CD4-positive, alpha-beta memory T cell (primary cell): ENCODE data around the gene PI4KB. TPM values are rescaled to one million over a fixed set of nuclear protein-coding genes. Genes with fewer than 3 reads are reported as not detected.

Experiments
- CTCF ChIA-PET: fragments of 350-600 bp; sonication (Branson Sonifier 250); formaldehyde crosslinking; loops from one replicate; lab custom pipeline; 2021; ENCODE audit warnings: inconsistent platforms; ENCODE audit not compliant: partially characterized antibody; lab: Charles Lee
- POLR2A ChIA-PET: fragments of 350-600 bp; sonication (Branson Sonifier 250); formaldehyde crosslinking; loops from one replicate; lab custom pipeline; 2021; ENCODE audit not compliant: partially characterized antibody; lab: Charles Lee
- DNase-seq, 5 donors: peaks; one replicate each; pipeline versions ENCODE4 v3.0.0 to v3.0.0-alpha.2; 2020 to 2022; ENCODE audit warnings: mixed read lengths in 1 of 5
- H3K27ac ChIP-seq: one replicate; pipeline ENCODE4 v1.7.0; 2013; ENCODE audit warnings: low read depth, low read length
- H3K27me3 ChIP-seq: 2 replicates; pipeline ENCODE4 v1.7.0; 2013; ENCODE audit warnings: mild to moderate bottlenecking, low read length, moderate library complexity; ENCODE audit not compliant: insufficient read depth
- H3K36me3 ChIP-seq: 2 replicates; pipeline ENCODE4 v1.7.0; 2013; ENCODE audit warnings: mild to moderate bottlenecking, low read length, moderate library complexity; ENCODE audit not compliant: insufficient read depth
- H3K4me1 ChIP-seq: 2 replicates; pipeline ENCODE4 v1.7.0; 2013; ENCODE audit warnings: mild to moderate bottlenecking, low read length, moderate library complexity; ENCODE audit not compliant: insufficient read depth
- H3K4me3 ChIP-seq, 2 donors: one replicate each; pipeline ENCODE4 v1.7.0; 2013; ENCODE audit warnings: low read length in 2 of 2, mild to moderate bottlenecking in 1 of 2
- H3K9me3 ChIP-seq, 2 donors: one replicate each; pipeline ENCODE4 v1.7.0; 2013; ENCODE audit warnings: low read length in 2 of 2, control low read depth in 1 of 2; ENCODE audit not compliant: control insufficient read depth in 1 of 2
- H3K27ac Mint-ChIP-seq, 7 donors: one replicate each; pipeline ENCODE4 v1.8.0; 2020 to 2021; ENCODE audit warnings: mixed read lengths in 7 of 7, mild to moderate bottlenecking in 6 of 7, inconsistent platforms in 3 of 7, moderate library complexity in 3 of 7
- H3K27me3 Mint-ChIP-seq, 2 donors: one replicate each; pipeline ENCODE4 v1.8.0; 2020 to 2021; ENCODE audit warnings: mixed read lengths in 2 of 2
- H3K36me3 Mint-ChIP-seq, 2 donors: one replicate each; pipeline ENCODE4 v1.8.0; 2020 to 2021; ENCODE audit warnings: mixed read lengths in 2 of 2, inconsistent platforms in 1 of 2, mild to moderate bottlenecking in 1 of 2
- H3K4me1 Mint-ChIP-seq, 4 donors: one replicate each; pipeline ENCODE4 v1.8.0; 2020 to 2021; ENCODE audit warnings: mixed read lengths in 4 of 4, mild to moderate bottlenecking in 1 of 4
- H3K4me3 Mint-ChIP-seq, 8 donors: one replicate each; pipeline ENCODE4 v1.8.0; 2020 to 2021; ENCODE audit warnings: mixed read lengths in 8 of 8, mild to moderate bottlenecking in 7 of 8, moderate library complexity in 6 of 8, inconsistent platforms in 3 of 8
- H3K9me3 Mint-ChIP-seq, 8 donors: one replicate each; pipeline ENCODE4 v1.8.0; 2020 to 2021; ENCODE audit warnings: mixed read lengths in 8 of 8, mild to moderate bottlenecking in 5 of 8, inconsistent platforms in 3 of 8, moderate library complexity in 1 of 8
- intact Hi-C: fragments of 100-400 bp; cut with micrococcal nuclease; formaldehyde crosslinking; loops from one replicate; pipeline ENCODE4 v1.15.1; 2023
- polyA plus RNA-seq, 2 donors: library from polyadenylated mRNA; unstranded; fragments of 300-500 nt; fragmentation: Illumina TruSeq; gene quantifications; one replicate each; pipeline ENCODE4 v1.2.3, GENCODE V29; 2021
- total RNA-seq, 2 experiments: library from RNA; stranded (reverse); gene quantifications; one replicate each; pipeline ENCODE4 v1.2.3, GENCODE V29; 2021

The PI4KB gene
- total and polyA plus RNA-seq, 4 experiments from 2014 or later = 56.6 to 97.4 (median 78.0) TPM

DNA sequence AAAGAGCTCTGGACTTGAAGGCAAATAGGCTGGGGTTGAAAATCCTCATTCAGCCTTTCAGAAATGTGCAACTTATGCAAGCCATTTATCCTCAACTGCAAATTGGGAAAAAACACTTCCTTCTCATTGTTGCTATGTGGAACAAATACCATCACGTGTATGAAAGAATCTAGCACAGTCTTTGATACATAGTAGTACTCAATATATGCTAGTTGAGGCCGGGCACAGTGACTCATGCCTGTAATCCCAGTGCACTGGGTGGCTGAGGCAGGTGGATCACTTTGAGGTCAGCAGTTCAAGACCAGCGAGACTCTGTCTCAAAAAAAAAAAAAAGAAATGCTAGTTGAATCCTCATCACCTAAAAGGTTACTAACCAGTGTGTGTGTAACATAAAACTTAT, 8.2 kb downstream of the PI4KB start:
- Mint-ChIP-seq H3K4me1 (peaks cover 21 to 54% (median 33%) of the 10 kb centered on the region in 4 donors), H3K27me3 (no peaks in the 10 kb centered on the region), H3K36me3 (peaks cover 32 to 64% of the 10 kb centered on the region in 2 donors), H3K4me3 (no peak overlapping the region), H3K27ac (no peak overlapping the region), H3K9me3 (no peaks in the 10 kb centered on the region)
- no peak for DNase-seq
- intact Hi-C loops = no loop called here
- H3K36me3 ChIP-seq = peaks cover 44% of the 10 kb centered on the region
- peaks cover 12% of the 10 kb centered on the region for H3K4me1 ChIP-seq
- no peak overlapping the region for H3K4me3 ChIP-seq
- ChIA-PET CTCF (interaction anchor here (0.7 to 6.7 kb wide), 3 partner anchors 17 to 1328 kb away, joined by 3 to 34 read pairs (median 7); no protein-coding TSS in a partner anchor), POLR2A (interaction anchor here (1.0 to 1.1 kb wide), 2 partner anchors 8 to 18 kb away, joined by 3 read pairs; no protein-coding TSS in a partner anchor)
- no peak overlapping the region for H3K27ac ChIP-seq
- H3K27me3 ChIP-seq = no peaks in the 10 kb centered on the region
- H3K9me3 ChIP-seq = no peaks in the 10 kb centered on the region

DNA sequence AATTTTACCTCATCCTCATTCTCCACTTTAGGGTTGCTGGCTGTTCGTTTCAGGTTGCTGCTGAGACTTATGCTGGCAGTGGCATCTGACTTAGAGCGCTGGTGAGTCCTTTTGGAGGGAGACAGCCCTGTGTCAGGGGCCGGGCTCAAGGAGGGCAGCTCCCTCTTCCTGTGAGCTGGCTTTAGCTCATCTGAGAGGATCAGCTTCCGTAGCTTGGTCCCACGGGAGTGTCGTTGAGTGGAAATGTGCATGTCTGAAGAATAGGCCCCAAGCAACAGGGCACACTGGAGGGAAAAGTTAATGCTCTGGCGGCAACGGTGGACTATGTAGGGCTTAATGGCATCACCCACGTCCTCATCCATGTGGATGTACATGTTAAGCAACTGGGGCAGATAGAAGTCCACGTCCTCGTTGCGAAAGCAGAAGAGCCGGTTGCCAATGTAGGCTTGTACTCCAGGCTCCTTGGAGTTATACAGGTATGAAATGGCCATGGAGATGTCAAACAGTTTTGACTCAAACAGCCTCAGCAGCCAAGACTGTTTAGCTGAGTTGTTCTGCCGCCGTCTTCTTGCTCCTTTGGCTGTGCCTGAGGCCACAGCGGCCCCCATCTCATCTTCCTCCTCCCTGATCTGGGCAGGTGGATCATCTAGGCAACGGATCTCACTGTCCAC, 11.5 kb downstream of the PI4KB start:
- intact Hi-C loops = no loop called here
- Histone ChIP-seq H3K9me3 (no peaks in the 10 kb centered on the region), H3K4me1 (peaks cover 37% of the 10 kb centered on the region), H3K4me3 (no peak overlapping the region), H3K27ac (no peak overlapping the region), H3K27me3 (no peaks in the 10 kb centered on the region), H3K36me3 (peaks cover 56% of the 10 kb centered on the region)
- no peak overlapping the region for H3K4me3 Mint-ChIP-seq
- H3K36me3 Mint-ChIP-seq = peaks cover 31 to 78% of the 10 kb centered on the region in 2 donors
- no peaks in the 10 kb centered on the region for H3K27me3 Mint-ChIP-seq
- no peak for DNase-seq
- peak overlapping the region; percentile 21 to 81 (median 48) for H3K27ac Mint-ChIP-seq
- H3K4me1 Mint-ChIP-seq = peaks cover 29 to 64% (median 45%) of the 10 kb centered on the region in 4 donors
- ChIA-PET POLR2A (interaction anchor here (2.4 kb wide), 1 partner anchor 12 kb away, joined by 15 read pairs; the partner anchor contains the start of gene PI4KB), CTCF (interaction anchor here (6.7 kb wide), 1 partner anchor 14 kb away, joined by 34 read pairs; no protein-coding TSS in a partner anchor)
- no peaks in the 10 kb centered on the region for H3K9me3 Mint-ChIP-seq

DNA sequence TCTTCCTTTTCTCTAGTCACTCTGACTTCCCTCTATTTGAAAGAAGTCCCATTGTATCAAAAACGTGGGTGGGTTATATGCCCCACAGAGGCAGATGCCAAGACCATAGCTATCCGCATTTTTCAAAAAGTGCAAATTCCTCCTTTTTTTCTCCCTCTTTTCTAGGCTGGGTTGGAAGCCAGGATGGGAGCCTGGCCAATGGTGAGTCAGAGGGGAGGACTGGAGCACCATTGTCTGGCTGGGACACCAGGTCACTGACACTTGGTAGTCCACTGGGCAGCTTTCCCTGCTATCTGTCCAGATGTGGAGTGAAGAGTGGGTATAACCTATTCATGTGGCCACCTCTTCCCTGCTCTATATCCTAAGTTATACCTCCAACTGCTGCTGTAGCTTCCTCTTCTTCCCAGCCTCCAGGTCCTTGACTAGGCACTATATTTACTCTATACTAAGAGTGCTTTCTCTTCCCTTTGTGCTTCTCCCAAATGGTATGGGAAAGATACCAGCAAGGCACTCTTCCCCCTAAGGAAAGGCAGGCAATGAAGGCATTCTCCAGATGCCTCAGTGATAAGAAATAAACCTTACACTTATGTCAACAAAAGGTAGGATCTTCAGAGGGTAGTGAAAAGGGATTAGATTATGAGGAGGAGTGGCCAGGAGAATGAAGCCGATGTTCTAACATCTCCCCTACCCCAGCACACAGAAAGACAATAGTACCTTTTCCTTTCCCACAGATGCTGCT, 12.9 kb downstream of the PI4KB start:
- H3K4me1 ChIP-seq = peaks cover 37% of the 10 kb centered on the region
- Mint-ChIP-seq H3K4me3 (no peak overlapping the region), H3K36me3 (peaks cover 28 to 78% of the 10 kb centered on the region in 2 donors), H3K27ac (peak overlapping the region in 4 of 7 donors; percentile 4 to 75 (median 34)), H3K4me1 (peaks cover 28 to 57% (median 39%) of the 10 kb centered on the region in 4 donors), H3K27me3 (no peaks in the 10 kb centered on the region), H3K9me3 (no peaks in the 10 kb centered on the region)
- no peak overlapping the region for H3K27ac ChIP-seq
- no peaks in the 10 kb centered on the region for H3K27me3 ChIP-seq
- CTCF ChIA-PET = interaction anchor here (0.9 to 5.8 kb wide), 4 partner anchors 13 to 81 kb away, joined by 3 to 46 read pairs (median 6); no protein-coding TSS in a partner anchor
- DNase-seq = no peak
- intact Hi-C loops = no loop called here
- POLR2A ChIA-PET = interaction anchor here (2.3 kb wide), 1 partner anchor 12 kb away, joined by 14 read pairs; the partner anchor contains the start of gene PI4KB
- no peak overlapping the region for H3K4me3 ChIP-seq
- no peaks in the 10 kb centered on the region for H3K9me3 ChIP-seq
- H3K36me3 ChIP-seq = peaks cover 62% of the 10 kb centered on the region

DNA sequence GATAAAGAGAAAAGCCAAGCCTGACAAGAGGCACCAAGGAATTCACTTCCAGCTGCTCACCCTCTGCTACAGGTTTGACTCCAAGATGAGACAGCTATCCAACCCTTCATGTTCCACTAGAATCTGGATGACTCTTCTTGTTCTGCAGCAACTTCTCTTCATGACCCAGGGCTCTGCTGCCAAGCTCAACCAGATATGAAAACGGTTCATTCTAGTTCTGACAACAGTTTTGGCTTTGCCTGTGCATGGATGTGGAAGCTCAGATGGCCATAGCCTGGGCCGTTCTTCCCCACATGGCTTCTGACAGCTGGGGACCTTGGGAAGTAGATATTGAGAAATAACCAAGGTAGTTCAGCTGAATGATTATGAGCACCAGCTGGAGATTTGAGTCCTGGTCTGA, 13.7 kb downstream of the PI4KB start:
- ChIA-PET CTCF (interaction anchor here (0.9 to 5.8 kb wide), 4 partner anchors 12 to 82 kb away, joined by 3 to 46 read pairs (median 6); no protein-coding TSS in a partner anchor), POLR2A (interaction anchor here (2.3 kb wide), 1 partner anchor 13 kb away, joined by 14 read pairs; the partner anchor contains the start of gene PI4KB)
- Histone ChIP-seq H3K4me1 (peaks cover 37% of the 10 kb centered on the region), H3K4me3 (no peak overlapping the region), H3K9me3 (no peaks in the 10 kb centered on the region), H3K27me3 (no peaks in the 10 kb centered on the region), H3K36me3 (peaks cover 66% of the 10 kb centered on the region), H3K27ac (no peak overlapping the region)
- no peak for DNase-seq
- H3K27ac Mint-ChIP-seq = peak overlapping the region in 5 of 7 donors; percentile 9 to 31 (median 19)
- intact Hi-C loops = no loop called here
- no peaks in the 10 kb centered on the region for H3K27me3 Mint-ChIP-seq
- H3K9me3 Mint-ChIP-seq = no peaks in the 10 kb centered on the region
- H3K36me3 Mint-ChIP-seq = peaks cover 28 to 78% of the 10 kb centered on the region in 2 donors
- no peak overlapping the region for H3K4me3 Mint-ChIP-seq
- H3K4me1 Mint-ChIP-seq = peaks cover 27 to 53% (median 36%) of the 10 kb centered on the region in 4 donors

DNA sequence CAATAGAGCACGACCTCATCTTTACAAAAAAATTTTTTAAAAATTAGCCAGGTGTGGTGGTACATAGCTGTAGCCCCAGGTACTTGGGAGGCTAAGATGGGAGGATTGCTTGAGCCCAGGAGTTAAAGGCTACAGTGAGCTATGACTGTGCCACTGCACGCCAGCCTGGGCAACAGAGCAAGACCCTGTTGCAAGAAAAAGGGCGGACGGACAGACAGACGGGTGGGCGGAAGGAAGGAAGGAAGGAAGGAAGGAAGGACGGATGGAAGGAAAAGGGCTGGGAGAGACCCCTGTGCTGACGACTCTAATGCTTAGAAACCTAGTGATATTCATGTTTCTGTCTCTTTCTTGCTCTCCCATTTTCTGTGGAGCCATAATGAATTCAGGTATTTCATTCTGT, 14.4 kb downstream of the PI4KB start:
- H3K36me3 Mint-ChIP-seq = peaks cover 28 to 85% of the 10 kb centered on the region in 2 donors
- CTCF ChIA-PET = interaction anchor here (1.5 to 5.8 kb wide), 3 partner anchors 12 to 82 kb away, joined by 3 to 46 read pairs (median 8); no protein-coding TSS in a partner anchor
- DNase-seq = no peak
- peaks cover 27 to 53% (median 36%) of the 10 kb centered on the region in 4 donors for H3K4me1 Mint-ChIP-seq
- H3K27ac Mint-ChIP-seq = peak overlapping the region; percentile 9 to 86 (median 78)
- Histone ChIP-seq H3K4me1 (peaks cover 37% of the 10 kb centered on the region), H3K27ac (no peak overlapping the region), H3K27me3 (no peaks in the 10 kb centered on the region), H3K4me3 (no peak overlapping the region), H3K9me3 (no peaks in the 10 kb centered on the region), H3K36me3 (peaks cover 73% of the 10 kb centered on the region)
- H3K9me3 Mint-ChIP-seq = no peaks in the 10 kb centered on the region
- no peaks in the 10 kb centered on the region for H3K27me3 Mint-ChIP-seq
- POLR2A ChIA-PET = interaction anchor here (1.3 to 2.4 kb wide), 4 partner anchors 9 to 19 kb away, joined by 3 to 14 read pairs (median 10); partner anchors contain the start of gene PI4KB
- intact Hi-C loops = no loop called here
- H3K4me3 Mint-ChIP-seq = no peak overlapping the region

DNA sequence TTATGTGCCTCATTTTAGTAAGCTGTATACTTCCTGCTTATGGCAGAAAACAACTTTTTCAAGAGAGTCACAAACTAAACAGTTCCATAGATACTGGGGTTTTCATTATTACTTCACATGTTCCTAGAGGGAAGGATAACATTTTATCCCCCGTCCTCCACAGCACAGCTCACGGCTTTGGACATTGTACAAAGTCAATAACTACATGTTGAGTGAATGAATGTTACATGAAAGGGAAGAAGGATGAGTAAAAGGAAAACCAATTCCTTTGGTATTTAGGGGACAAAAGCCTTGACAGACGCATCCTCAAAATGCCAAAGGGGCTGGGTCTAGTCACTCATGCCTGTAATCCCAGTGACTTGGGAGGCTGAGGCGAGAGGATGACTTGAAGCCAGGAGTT, 14.8 kb downstream of the PI4KB start:
- ChIA-PET CTCF (interaction anchor here (1.1 to 5.8 kb wide), 4 partner anchors 11 to 61 kb away, joined by 3 to 46 read pairs (median 21); no protein-coding TSS in a partner anchor), POLR2A (interaction anchor here (1.3 to 2.8 kb wide), 5 partner anchors 9 to 31 kb away, joined by 3 to 14 read pairs (median 8); partner anchors contain the start of genes PI4KB and ZNF687)
- Histone ChIP-seq H3K9me3 (no peaks in the 10 kb centered on the region), H3K36me3 (peaks cover 77% of the 10 kb centered on the region), H3K27ac (no peak overlapping the region), H3K4me1 (peaks cover 37% of the 10 kb centered on the region), H3K27me3 (no peaks in the 10 kb centered on the region), H3K4me3 (no peak overlapping the region)
- no peak for DNase-seq
- intact Hi-C loops = no loop called here
- H3K36me3 Mint-ChIP-seq = peaks cover 28 to 86% of the 10 kb centered on the region in 2 donors
- H3K27me3 Mint-ChIP-seq = no peaks in the 10 kb centered on the region
- peak overlapping the region in 1 of 8 donors; percentile 37 for H3K4me3 Mint-ChIP-seq
- no peaks in the 10 kb centered on the region for H3K9me3 Mint-ChIP-seq
- peak overlapping the region; percentile 44 to 82 (median 78) for H3K27ac Mint-ChIP-seq
- peaks cover 25 to 53% (median 35%) of the 10 kb centered on the region in 4 donors for H3K4me1 Mint-ChIP-seq
